HG02840 (cell line): ENCODE results near the gene TMPRSS6.

ENCODE experiments used
- ATAC-seq: cut with Tn5 transposase; IDR thresholded peaks from one replicate; pipeline ENCODE4 v1.9.1; 2021; ENCODE audit warnings: mild to moderate bottlenecking, moderate library complexity, moderate number of reproducible peaks; ENCODE audit not compliant: unreplicated experiment, low FRiP score

The TMPRSS6 gene

GRCh38 chr22:37033605-37034430 lies 75.7 kb downstream of the TMPRSS6 start:
- ATAC-seq: no peak

DNA sequence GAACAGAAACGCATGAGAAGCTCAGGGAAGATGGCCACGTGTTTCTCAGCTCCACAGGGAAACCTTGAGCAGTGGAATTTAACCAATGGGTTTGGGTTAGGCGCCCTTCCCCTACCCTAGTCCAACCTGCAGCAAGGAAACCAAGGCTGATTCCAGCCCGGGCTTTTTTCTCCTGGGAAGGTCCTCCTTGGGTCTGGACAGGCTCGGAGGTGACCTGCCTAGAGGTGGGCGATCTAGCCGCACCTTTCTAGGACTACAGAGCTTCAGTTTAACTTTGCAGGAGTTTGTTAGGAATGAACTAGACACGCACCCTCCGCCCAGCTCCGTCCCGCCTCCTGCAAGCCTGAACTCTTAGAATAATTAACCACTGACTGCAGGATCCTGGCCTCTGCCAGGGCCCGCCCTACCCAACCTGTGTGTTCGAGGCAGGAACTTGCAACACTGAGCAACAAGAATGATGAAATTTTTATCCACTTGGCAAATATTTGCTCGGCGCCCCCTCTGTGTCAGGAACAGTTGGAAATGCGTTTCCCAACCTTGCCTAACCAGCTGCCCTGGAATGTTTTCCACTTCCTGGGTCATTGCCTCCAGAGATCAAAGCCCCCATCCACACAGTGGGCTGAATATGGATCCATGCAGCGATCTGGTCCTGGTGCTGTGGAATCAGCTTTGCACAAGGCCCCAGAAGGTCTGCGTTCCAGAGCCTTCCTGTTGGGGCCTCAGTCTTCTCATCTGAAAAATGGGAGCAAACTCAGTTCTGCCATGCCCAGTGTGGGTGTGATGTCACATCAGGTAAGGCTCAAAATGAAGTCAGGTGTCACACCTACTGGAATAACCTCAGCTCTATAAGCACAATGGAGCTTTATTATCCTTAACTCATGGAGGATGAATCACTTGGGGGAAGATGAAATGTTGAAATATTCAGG lies 76.7 kb downstream of the TMPRSS6 start:
- ATAC-seq: no peak

DNA sequence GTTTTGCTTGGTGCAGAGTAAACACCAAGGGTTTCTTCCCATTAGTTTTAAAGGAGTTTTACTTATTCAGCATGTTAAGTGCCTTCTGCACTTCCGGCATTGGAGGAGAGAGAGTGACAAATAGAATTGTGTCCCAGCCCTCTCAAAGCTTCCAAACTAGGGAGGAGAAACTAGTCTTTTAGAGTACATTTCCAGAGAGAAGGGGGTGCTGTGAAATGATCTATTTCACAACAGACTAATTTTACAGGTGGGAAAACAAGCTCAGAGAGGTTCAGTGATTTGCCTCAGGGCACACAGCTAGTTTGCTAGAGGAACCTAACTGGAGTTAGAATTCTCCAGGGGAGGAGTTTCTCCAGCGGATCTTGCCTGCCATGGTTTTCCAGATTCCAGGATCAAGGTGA lies 77.4 kb downstream of the TMPRSS6 start:
- no peak for ATAC-seq

DNA sequence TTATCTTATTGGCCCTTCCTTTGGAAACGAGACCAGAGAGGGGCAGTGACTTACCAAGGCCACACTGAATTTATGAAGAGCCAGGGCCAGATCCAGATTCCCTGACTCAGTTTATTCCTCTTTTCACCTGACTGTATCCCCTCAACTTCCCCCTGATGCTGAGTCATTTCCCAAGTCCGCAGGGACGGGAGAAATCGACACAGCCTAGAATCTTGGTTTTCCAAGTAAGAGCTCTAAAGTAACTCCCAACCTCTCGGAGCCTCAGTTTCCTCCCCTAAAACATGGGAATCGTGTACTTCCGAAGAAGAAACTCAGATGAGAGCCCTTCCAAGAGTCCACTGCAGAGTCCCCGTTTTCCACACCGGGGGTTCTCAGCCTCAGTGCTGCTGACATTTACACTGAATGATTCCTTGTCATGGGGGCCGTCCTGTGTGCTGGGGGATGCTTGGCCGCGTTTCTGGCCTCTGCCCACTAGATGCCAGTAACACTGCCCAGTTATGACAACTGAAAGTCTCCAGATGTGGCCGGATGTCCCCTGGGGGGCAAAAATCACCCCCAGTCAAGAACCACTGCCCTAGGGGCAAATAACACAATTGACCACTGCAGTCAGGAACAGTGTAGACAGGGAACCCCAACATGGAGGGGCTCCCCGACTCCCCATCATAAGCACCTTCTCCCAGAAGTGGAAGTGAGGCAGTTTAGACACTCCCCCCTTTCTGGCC lies 78.8 kb downstream of the TMPRSS6 start:
- ATAC-seq: no peak

GRCh38 chr22:37028692-37029674 lies 80.5 kb downstream of the TMPRSS6 start:
- ATAC-seq: no peak

DNA sequence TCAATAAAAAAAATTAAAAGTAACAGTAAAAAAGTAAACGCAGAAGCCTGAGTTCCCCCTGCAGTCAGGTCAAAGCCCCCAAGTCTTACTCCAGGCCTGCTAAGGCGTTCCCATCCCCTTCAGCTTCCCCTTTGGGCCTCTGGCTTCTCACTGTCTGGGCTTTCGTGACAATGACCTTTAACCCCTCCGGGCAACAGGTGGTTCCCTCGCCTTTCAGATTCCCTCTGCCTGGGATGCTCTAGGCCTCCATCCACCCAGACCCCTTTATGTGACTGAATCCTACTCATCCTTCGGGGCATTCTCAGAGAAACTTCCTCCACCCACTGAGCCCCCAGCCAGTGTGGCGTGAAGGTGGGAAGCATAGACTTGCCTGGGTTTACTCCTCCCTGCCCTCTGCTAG lies 82.0 kb downstream of the TMPRSS6 start:
- no peak for ATAC-seq

DNA sequence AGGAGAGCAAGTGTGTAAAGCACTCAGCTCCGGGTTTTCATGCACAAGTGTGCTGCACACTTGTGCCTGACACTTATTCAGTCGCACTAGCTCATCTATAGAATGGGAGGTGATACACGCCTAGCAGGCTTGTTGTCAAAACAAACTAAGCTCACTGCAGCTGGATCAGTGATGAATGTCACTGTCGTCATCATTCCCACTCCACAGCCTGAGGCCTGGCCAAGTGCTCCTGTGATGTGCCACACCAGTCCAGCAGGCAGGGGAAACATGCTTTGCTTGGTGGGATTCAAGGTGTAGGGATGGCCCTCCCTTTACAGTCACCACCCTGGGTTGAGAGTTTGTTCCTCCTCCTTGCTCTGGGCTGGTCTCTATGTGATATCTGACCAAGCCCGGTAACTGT lies 83.2 kb downstream of the TMPRSS6 start:
- ATAC-seq: no peak

DNA sequence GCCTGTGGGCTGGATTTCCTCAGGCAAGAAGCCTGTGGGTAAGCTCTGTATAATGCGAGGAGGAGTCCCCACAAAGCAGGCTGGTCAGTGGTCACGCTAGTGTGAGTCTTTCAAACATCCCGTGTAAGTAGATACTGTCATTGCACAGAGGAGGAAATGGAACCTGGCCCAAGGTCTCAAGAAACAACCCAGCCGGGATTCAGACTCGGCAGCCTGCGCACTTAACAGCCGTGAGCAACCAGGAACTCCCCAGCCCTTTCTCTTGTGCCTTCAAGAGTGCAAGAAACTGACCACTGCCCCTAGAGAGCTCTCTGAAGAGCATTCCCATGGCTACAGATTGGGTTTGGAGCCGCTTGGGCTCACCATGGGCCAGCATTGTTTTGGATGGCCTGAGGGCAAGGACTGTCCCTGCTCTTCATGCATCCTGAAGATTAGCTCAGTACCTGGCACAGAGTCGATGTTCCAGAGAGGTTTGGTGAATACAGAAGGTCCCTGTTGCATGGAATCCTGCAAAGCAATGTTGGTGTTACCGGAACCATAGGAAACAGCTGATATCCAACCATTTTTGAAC lies 83.9 kb downstream of the TMPRSS6 start:
- no peak for ATAC-seq

- no peak for ATAC-seq
Observed at GRCh38 chr22:37024339-37025157, 85.0 kb downstream of the TMPRSS6 start.

GRCh38 chr22:37023743-37024338 lies 85.7 kb downstream of the TMPRSS6 start:
- no peak for ATAC-seq

GRCh38 chr22:37022483-37023337 lies 86.8 kb downstream of the TMPRSS6 start:
- no peak for ATAC-seq

- ATAC-seq: no peak
Observed at GRCh38 chr22:37021710-37022482, 87.6 kb downstream of the TMPRSS6 start.

DNA sequence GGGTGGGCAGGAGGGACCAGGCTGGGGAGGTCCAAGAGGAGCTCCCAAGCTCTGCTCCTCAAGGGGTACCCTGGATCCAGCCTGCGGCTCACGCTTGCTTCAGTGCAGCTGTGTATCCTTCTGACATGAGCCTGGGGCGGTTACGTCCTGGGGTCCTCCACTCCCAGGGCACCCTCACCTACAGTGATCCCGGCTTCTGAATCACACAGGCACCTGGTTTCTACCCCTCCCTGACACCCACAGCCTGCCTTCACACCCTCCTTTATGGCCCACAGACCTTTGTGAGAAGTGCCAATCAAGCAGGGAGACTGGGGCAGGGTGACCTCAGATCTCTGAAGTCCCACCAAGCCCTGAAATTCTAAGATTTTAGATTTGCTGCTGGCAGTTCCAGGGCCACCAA lies 88.5 kb downstream of the TMPRSS6 start:
- ATAC-seq: no peak

- no peak for ATAC-seq
Observed at GRCh38 chr22:37020192-37020479, 89.4 kb downstream of the TMPRSS6 start.

GRCh38 chr22:37019309-37020191 lies 90.0 kb downstream of the TMPRSS6 start, which contains the start of the genes MPST and TST:
MPST (plus strand) TSS chr22:37019742; CDS start chr22:37019837, 95 bp downstream.
TST (minus strand) TSS chr22:37019447; CDS start chr22:37018732, 715 bp downstream.
- ATAC-seq: no peak
